Posterior cingulate gyrus (tissue), 11 donors: ENCODE results near the gene SKOR1.
A peak's percentile ranks its signal among the peaks of the same experiment; 100 is the strongest.

ENCODE experiments used
- DNase-seq, 10 donors: peaks; one replicate each; pipeline versions ENCODE4 v3.0.0 to v3.0.0-alpha.2; 2020 to 2021; ENCODE audit warnings: mixed read lengths in 3 of 10
- intact Hi-C: fragments of 100-400 bp; cut with DNase I; formaldehyde crosslinking; loops from one replicate; pipeline ENCODE4 v1.15.1; 2023

SKOR1 gene

DNA sequence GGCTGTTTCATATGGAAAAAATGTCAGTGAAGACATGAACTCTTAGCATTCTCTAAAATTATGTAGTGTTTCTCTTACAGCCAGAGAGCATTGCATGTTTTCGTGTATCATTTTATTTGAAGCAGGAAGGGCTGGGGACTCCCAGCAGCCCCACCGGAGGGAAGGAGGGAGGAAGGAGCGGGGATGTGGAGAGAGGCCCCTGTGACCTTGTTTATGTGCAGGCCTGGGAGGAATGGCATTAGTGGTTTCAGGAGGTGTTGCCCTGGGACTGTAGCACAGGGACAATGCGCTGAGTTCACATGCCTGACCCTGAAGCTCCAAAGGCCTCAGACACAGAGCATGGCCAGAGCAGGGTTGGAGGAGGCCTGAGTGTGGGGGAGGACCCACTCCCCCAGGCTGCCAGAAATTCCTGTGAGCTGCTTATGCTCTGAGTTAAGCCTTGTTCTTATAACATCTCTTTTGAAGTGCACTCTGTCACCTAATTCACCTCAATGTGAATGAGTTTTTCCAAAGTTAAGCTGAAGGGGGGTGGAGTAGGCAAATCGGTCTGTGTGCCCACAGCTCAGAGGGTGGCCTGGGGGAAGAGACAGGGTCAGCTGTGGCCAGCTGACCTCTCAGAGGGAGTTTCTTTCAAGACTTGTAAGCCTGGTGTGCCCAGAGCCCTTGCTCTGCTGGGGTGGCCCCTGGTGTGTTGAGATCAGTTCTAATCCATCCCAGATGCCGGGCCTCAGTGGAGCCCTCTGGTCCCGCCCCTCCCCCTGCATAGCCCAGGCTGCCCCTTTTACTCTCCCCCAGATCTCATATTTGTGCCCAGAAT is 18.5 kb downstream of the SKOR1 start:
- intact Hi-C loops, result no loop called here
- DNase-seq, result no peak

- intact Hi-C loops, result no loop called here
- DNase-seq, result no peak
These were observed 20.7 kb downstream of the SKOR1 start for GRCh38 chr15:67845974-67846373.

DNA sequence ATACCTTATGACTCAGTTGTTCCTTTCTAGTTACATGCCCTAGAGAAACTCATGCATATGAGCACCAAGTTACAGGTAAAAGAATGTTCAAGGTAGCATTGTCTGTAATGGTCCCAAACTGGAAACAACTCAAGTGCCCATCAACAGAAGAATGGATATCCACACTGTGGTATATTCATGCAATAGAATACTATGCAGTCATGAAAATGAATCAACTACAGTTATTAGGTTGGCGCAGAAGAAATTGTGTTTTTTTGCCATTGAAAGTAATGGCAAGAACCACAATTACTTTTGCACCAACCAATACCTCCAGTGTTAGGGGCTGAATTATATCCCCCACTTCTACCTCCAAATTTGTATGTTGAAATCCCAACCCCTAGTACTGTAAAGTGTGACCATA is 24.2 kb downstream of the SKOR1 start:
- intact Hi-C loops, result no loop called here
- no peak for DNase-seq

DNA sequence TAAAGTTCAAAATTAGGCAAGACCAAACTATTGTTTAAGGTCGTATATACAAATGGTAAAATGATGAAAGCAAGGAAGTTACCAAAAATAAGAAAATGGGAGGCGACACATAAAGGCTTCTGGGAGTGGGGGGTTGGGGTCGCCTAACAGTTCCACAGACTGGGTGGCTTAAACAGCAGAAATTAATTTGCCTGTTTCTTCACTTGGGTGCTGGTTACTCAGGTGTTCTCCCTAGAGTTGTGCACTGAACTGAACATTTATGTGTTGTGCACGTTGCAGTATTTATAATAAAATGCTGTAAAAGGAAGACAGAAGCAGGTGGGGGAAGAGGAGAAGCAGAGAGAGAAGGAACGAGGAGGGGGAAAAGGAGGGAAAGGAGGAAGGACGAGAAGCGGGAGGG is 25.0 kb downstream of the SKOR1 start:
- intact Hi-C loops, result no loop called here
- no peak for DNase-seq

DNA sequence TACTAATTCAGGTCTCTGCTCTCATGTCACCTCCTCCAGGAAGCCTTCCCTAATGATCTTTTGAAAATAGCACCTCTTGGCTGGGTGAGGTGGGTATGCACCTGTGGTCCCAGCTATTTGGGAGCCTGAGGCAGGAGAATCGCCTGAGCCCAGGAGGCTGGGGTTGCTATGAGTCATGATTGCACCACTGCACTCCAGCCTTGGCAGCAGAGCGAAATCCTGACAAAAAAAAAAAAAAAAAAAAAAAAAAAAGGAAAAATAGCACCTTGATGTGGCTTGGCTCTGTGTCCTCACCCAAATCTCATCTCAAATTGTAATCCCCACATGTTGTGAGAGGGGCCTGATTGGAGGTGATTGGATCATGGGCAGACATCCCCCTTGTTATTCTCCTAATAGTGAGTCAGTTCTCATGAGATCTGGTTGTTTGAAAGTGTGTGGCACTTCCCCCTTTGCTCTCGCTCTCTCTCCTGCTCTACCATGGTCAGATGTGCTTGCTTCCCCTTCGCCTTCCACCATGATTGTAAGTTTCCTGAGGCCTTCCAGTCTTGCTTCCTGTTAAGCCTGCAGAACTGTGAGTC is 25.8 kb downstream of the SKOR1 start:
- DNase-seq, result no peak
- intact Hi-C loops, result no loop called here

- no peak for DNase-seq
- intact Hi-C loops, result no loop called here
These were observed 27.1 kb downstream of the SKOR1 start for GRCh38 chr15:67852418-67852817.

DNA sequence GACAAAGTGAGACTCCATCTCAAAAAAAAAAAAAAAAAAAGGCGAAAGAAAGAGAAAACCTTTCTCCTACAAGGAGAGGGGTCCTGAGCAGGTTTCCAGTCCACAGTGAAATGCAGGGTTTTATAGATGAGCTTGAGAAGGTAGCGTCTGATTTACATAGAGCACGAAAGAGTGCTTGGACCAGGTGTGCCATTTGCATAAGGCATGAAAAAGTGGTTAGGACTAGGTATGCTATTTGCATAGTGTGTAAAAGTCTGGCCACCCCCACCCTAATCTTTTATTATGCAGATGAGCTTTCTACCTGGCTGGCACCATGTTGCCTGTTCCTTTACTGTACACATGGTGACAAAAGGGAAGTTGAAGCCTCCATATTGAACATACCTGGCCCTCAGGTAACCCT is 28.1 kb downstream of the SKOR1 start:
- intact Hi-C loops, result no loop called here
- no peak for DNase-seq

DNA sequence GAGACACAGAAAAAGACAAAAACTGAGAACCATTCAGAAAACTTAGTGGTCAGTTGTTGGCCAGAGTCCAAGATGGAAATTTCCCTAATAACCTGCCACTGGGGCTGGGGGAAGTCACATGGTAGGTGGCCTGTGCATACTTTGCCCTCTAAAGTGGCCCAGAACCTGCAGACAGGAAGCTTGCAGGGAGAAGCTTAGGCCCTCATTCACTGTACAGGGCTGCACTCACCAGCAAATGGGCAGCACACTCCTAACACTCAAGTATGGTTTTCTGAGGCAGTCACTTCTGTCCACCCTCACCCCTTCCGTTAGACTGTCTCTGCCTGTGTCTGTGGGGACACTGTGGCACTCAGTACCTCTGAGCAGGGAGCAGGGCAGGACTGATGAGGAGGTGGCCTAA is 29.0 kb downstream of the SKOR1 start:
- intact Hi-C loops, result no loop called here
- no peak for DNase-seq

DNA sequence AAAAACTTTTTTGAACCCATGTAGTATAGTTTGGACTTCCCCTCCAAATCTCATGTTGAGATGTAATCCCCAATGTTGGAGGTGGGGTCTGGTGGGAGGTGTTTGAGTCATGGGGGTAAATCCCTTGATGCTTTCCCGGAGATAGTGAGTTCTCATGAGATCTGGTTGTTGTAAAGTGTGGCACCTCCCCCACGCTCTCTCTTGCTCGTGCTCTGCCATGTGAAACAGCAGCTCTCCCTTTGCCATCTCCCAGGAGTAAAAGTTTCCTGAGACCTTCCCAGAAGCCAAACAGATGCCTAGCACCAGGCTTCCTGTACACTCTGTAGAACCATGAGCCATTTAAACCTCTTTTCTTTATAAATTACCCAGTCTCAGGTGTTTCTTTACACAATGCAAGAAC is 30.5 kb downstream of the SKOR1 start:
- intact Hi-C loops, result no loop called here
- no peak for DNase-seq

- intact Hi-C loops, result no loop called here
- no peak for DNase-seq
These were observed 31.9 kb downstream of the SKOR1 start for GRCh38 chr15:67857220-67857619.

GRCh38 chr15:67859331-67859946 is 34.1 kb downstream of the SKOR1 start:
- DNase-seq, result no peak
- intact Hi-C loops, result no loop called here

DNA sequence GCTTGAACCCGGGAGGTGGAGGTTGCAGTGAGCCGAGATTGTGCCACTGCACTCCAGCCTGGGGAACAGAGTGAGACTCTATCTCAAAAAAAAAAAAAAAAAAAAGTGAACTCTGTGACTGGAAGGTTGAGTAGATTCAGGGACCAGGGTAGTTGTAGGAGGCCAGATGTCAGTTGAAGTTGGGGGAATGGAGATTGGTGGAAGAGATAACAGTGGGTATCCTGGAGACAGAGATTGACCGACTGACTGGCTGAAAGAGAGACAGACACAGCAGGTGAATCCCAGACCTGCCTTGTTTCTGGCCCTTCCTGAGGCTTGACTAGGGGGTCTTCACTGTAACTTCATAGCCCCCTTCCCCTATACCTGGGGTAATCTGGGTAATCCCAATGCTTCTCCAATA is 36.7 kb downstream of the SKOR1 start:
- DNase-seq, result no peak
- intact Hi-C loops, result loop anchor here (2.0 kb wide), 3 partner anchors 193 to 349 kb away; partner anchors contain the start of gene PIAS1

DNA sequence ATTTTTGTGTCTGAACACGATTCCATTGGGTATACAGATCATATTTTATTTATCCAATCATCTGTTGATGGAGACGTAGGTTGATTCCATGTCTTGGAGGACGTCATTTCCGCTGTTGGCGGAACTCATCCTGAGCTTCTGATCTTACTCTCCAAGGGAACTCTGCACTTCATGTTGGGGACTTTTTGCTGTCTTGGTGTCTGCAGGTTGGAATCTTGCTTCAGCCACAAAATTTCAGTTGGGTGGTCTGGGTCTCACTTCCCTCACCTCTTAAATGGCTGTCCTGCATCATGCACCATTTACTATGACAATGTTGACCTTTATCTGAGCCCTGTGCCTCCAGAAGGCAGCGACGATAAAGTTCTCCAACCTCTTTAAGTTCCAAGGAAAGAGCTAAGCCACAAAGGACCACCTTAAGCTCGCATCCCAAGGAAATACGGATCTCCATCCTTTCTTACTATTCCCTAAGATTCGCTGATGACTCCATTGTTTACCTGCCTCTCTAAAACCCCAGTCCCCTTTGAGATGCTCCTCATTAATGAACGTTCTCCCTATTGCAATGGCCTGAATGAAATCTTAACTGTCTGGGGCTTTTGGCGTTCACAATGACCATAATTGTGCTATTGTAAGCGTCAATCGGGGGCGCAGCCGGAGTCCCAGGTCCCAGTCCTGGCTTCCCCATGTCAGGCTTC is 37.6 kb downstream of the SKOR1 start:
- intact Hi-C loops, result loop anchor here (2.0 kb wide), 3 partner anchors 192 to 348 kb away; partner anchors contain the start of gene PIAS1
- no peak for DNase-seq

GRCh38 chr15:67863442-67863987 is 38.2 kb downstream of the SKOR1 start:
- intact Hi-C loops, result loop anchor here (2.0 kb wide), 3 partner anchors 191 to 347 kb away; partner anchors contain the start of gene PIAS1
- peak; percentile 58 to 96 (median 76) for DNase-seq

DNA sequence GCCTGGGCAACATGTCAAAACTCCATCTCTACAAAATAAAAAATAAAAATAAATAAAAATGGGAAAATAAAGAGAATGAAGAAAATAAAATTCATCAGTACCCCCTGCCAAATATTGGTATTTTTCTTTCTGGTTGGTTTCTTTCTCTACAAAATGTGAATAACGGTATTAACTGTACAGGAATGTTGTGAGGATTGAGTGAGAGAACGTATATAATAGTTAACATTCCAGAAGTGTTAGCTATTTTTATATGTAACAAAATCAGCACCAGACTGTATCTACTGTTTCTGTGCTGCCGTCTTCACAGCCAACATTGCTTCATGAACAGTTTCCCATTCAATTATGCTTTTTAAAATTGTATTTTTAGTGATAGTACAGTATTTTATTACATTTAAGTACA is 40.0 kb downstream of the SKOR1 start:
- no peak for DNase-seq
- intact Hi-C loops, result no loop called here

DNA sequence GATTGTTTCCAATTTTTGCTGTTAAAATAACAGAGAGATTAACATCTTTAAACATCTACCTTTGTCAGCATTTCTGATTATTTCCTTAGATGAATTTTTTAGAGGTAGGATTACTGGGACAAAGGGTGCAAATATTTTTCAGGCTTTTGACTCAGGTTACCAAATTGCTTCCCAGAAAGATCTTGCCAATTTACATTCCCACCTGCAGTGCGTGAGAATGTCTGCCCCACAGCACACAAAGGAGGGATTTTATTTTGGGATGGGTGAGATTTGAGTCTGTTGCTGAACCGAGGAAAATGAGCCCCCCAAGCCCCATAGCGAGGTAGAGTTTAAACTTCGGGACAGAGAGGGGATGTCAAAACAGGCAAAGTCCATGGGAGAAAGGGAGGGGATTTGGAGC is 40.5 kb downstream of the SKOR1 start:
- DNase-seq, result no peak
- intact Hi-C loops, result no loop called here

- DNase-seq, result no peak
- intact Hi-C loops, result no loop called here
These were observed 44.4 kb downstream of the SKOR1 start for GRCh38 chr15:67869701-67870100.

DNA sequence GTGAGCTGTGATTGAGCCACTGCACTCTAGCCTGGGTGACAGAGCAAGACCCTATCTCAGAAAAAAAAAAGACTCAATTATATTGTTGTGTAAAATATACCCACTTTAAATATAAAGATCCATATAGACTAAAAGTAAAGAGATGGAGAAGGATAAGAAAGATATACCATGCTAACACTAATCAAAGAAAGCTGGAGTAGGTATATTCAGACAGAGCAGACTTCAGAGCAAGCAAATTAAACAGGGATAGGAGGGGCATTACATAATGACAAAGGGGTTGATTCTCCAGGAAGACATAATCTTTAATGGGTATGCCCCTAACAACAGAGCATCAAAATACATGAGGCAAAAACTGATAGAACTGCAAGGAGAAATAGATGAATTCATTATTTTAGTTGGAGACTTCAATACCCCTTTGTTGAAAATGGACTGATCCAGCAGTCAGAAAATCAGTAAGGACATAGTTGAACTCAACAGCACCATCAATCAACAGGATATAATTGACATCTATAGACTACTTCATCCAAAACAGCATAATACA is 45.6 kb downstream of the SKOR1 start:
- DNase-seq, result no peak
- intact Hi-C loops, result no loop called here

GRCh38 chr15:67873777-67874176 is 48.5 kb downstream of the SKOR1 start:
- no peak for DNase-seq
- intact Hi-C loops, result no loop called here

DNA sequence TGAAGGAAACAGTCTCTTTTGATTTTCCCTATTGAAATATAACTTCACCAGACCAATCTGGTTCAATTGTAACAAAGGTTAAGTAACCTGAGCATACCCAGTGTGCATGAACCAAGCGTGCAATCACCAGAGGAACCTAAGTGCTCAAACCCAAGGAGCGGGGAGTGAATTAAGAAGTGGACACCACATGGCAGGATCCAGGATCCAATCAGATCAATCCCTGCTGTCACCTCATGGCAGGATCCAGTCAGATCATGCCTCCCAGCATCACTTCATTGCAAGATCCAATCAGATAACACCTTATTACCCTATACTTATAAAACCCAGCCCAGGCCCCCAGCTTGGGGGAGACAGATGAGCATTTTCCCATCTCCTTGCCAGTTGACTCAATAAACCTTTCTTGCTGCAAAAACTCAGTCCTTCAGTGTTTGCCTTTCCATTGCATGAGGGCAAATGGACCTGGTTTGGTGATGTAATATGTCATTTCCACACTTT is 53.5 kb downstream of the SKOR1 start:
- intact Hi-C loops, result no loop called here

More for the DNA sequence above, 53.5 kb downstream of the SKOR1 start:
- DNase-seq, result no peak
